HG02943 (cell line): ENCODE data around the gene EMC9.

ENCODE experiments used
- ATAC-seq: cut with Tn5 transposase; IDR thresholded peaks from one replicate; pipeline ENCODE4 v1.9.1; 2021; ENCODE audit warnings: mild to moderate bottlenecking, low read depth, moderate library complexity; ENCODE audit not compliant: unreplicated experiment

EMC9 gene

GRCh38 chr14:24141097-24141880 lies at the start of gene EMC9:
TSS of gene EMC9 (minus strand) at chr14:24141591. CDS start at chr14:24141304, 287 bp downstream.
- ATAC-seq = peak; percentile 83

GRCh38 chr14:24190416-24190815 lies 49.0 kb upstream of the EMC9 start:
- no peak for ATAC-seq

GRCh38 chr14:24189460-24189859 lies 48.1 kb upstream of the EMC9 start:
- no peak for ATAC-seq

GRCh38 chr14:24189059-24189375 lies 47.6 kb upstream of the EMC9 start:
- no peak for ATAC-seq

GRCh38 chr14:24188251-24189058 lies 47.1 kb upstream of the EMC9 start, which contains the start of gene IPO4:
TSS of gene IPO4 (minus strand) at chr14:24188816. CDS start at chr14:24188787, 29 bp downstream.
- ATAC-seq = peak; percentile 82

- no peak for ATAC-seq
These were observed 46.1 kb upstream of the EMC9 start for GRCh38 chr14:24187539-24187915.

- ATAC-seq = no peak
These were observed 45.6 kb upstream of the EMC9 start for GRCh38 chr14:24186831-24187538.

GRCh38 chr14:24185741-24186140 lies 44.4 kb upstream of the EMC9 start:
- no peak for ATAC-seq

GRCh38 chr14:24185026-24185425 lies 43.6 kb upstream of the EMC9 start:
- ATAC-seq = no peak

GRCh38 chr14:24184104-24184970 lies 42.9 kb upstream of the EMC9 start:
- no peak for ATAC-seq

- no peak for ATAC-seq
These were observed 41.7 kb upstream of the EMC9 start for GRCh38 chr14:24183014-24183481.

- ATAC-seq = no peak
These were observed 40.9 kb upstream of the EMC9 start for GRCh38 chr14:24182110-24182882.

- ATAC-seq = no peak
These were observed 40.1 kb upstream of the EMC9 start for GRCh38 chr14:24181371-24182077.

- ATAC-seq = no peak
These were observed 38.8 kb upstream of the EMC9 start for GRCh38 chr14:24179961-24180796.

- ATAC-seq = no peak
These were observed 38.0 kb upstream of the EMC9 start for GRCh38 chr14:24179294-24179960.

- no peak for ATAC-seq
These were observed 37.2 kb upstream of the EMC9 start for GRCh38 chr14:24178399-24179178.

- ATAC-seq = no peak
These were observed 36.5 kb upstream of the EMC9 start for GRCh38 chr14:24177891-24178290.
